Smooth muscle cell of the brain vasculature (primary cell): ENCODE results near the gene MAP4K3.
"Not testable (repeated sequence)": the region's sequence is repeated elsewhere in the genome, so short reads cannot be mapped to it uniquely, and the experiment has no call there.

ENCODE experiments used
- DNase-seq: peaks from one replicate; pipeline ENCODE4 v3.0.0-alpha.2; 2012; ENCODE audit warnings: low read depth, low spot score

The MAP4K3 gene

DNA sequence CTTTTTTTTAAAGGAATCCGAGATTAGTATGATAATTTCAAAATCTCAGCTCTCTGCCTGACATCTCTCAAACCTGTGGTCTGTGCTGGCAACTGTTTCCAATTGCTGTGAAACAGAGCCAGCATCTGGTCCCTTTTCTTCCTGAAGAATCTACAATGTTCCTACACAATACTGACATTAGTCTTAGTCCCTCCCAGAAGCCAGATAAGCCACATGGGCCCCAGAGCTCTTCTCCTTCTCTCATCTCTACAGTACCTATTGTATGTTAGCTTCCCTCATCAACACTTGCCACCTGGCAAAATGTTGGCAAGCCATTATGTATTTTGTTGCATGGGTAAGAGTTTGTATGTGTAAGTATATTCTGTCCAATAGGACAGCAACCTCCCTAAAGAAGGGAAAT, 130.5 kb downstream of the MAP4K3 start:
- DNase-seq: no peak

GRCh38 chr2:39304729-39305128, 132.4 kb downstream of the MAP4K3 start:
- no peak for DNase-seq

GRCh38 chr2:39304200-39304599, 132.9 kb downstream of the MAP4K3 start:
- DNase-seq: no peak

GRCh38 chr2:39301352-39301751, 135.7 kb downstream of the MAP4K3 start:
- no peak for DNase-seq

GRCh38 chr2:39300044-39300978, 136.8 kb downstream of the MAP4K3 start:
- DNase-seq: no peak

- no peak for DNase-seq
These were observed 146.7 kb downstream of the MAP4K3 start for GRCh38 chr2:39290433-39290832.

DNA sequence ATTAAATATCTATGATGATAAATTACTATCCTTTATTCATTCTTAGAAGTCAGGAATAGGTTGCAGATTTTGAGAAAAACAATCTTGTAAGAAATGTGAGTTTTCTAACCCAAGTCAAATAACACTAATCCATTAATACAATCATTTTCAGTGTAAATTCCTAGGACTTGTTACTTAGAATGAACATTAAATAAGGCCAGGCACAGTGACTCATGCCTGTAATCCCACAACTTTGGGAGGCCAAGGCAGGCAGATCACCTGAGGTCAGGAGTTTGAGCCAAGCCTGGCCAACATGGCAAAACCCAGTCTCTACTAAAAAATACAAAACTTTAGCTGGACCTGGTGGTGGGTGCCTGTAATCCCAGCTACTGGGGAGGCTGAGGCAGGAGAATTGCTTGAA, 147.5 kb downstream of the MAP4K3 start:
- no peak for DNase-seq

- DNase-seq: no peak
These were observed 153.5 kb downstream of the MAP4K3 start for GRCh38 chr2:39283561-39283960.

DNA sequence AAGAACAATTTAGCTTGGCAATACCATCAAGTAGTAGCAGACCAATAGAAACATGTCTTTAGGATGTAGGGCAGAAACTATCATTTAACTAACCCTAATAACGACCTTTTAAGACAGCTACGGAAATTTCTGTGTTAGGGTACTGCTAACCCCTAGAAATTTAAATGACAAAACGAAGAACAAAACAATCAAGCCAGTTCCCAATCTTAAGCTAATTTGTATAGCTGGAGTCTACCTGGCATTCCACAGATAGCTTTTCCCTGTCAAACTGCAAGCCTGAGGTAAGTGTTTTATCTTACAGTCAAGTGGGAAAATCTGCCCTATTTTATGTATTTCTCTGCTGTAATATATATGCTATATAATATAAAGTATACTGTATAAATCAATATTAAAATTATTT, 155.7 kb downstream of the MAP4K3 start:
- no peak for DNase-seq

- DNase-seq: no peak
These were observed 162.1 kb downstream of the MAP4K3 start for GRCh38 chr2:39275016-39275415.

GRCh38 chr2:39269941-39270340, 167.1 kb downstream of the MAP4K3 start:
- DNase-seq: no peak

- DNase-seq: no peak
These were observed 170.1 kb downstream of the MAP4K3 start for GRCh38 chr2:39266916-39267434.

DNA sequence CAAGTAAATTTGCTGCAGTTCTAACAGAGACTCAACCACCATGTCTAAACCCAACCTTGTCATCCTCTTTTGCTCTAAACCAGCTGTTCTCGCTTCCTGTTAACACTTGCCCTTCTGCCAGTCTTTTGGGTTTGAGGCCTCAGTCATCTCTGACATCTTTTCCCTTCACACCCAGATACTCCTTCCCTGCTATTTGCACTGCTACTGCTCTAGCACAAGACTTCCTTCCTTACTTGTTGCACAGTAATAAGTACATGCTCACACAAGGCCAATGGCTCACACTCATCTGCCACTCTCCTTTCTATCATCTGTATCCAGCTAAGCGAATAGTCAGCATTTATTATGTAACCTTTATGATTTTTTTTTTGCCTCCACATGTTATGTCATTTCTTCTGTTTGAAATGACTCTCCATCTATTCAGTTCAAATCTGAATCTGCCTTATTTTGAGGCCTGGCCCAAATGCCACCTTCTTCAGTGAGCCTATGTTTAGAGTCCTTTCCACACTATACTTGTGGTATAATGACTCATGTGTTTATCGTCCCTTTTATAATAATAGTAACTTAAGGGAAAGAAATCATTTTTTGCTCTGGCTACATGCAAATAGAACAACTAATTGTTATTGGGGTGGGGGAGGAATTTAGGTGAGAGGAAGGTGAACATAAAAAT, 170.8 kb downstream of the MAP4K3 start:
- DNase-seq: no peak

GRCh38 chr2:39265315-39265714, 171.8 kb downstream of the MAP4K3 start:
- DNase-seq: no peak

DNA sequence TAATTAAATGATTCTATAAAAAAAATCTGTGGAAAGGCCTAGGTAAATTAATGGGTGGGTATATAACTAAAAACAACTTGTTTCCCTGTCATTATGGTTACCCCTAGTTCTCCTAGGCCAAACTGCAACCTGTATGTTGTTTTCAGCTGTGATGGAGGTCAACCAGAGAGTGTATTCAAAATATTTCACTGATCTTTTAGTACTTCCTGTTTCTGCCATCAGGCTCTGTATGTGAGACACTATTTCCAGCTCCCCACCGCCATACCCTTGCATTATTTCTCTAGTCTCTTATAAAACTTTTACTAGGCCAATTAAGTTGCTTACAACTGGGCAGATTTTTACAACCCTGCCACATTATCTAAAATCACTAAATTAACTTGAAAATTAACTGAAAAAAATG, 172.4 kb downstream of the MAP4K3 start:
- no peak for DNase-seq

DNA sequence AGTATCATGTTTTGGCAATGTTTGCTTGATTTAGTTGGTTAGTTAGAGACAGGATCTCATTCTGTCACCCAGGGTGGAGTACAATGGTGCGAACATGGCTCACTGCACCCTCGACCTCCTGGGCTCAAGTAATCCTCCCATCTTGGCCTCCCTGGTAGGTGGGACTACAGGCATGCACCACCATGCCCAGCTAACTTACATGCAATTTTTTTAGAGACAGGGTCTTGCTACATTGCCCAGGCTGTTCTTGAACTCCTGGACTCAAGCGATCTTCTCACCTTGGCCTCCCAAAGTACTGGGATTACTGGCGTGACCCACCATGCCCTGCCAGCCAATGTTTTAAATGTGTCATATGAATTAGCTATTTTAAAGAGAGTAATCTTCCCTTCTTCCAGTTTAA, 177.0 kb downstream of the MAP4K3 start:
- no peak for DNase-seq

GRCh38 chr2:39256040-39256439, 181.0 kb downstream of the MAP4K3 start:
- no peak for DNase-seq

DNA sequence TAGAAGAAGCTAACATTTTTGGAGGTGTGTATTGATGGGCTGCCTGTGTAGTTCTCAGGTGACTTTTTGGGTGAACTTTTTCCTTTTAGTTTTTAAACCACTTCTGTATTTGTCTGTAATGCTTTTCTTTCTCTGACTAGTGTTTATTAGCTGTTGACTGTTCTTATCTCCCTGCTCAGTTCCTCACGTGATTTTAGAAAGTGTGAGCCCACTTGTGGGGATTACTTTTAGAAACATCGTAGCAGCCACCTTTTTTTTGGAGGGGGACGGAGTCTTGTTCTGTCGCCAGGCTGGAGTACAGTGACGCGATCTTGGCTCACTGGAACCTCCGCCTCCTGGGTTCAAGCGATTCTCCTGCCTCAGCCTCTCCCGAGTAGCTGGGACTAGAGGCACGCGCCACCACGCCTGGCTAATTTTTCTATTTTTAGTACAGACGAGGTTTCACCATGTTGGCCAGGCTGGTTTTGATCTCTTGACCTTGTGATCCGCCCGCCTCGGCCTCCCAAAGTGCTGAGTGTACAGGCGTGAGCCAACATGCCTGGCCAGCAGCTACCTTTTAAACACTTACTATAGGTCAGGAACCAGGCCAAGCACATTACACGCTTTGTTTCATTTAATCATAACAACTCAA, 184.1 kb downstream of the MAP4K3 start:
- DNase-seq: no peak

DNA sequence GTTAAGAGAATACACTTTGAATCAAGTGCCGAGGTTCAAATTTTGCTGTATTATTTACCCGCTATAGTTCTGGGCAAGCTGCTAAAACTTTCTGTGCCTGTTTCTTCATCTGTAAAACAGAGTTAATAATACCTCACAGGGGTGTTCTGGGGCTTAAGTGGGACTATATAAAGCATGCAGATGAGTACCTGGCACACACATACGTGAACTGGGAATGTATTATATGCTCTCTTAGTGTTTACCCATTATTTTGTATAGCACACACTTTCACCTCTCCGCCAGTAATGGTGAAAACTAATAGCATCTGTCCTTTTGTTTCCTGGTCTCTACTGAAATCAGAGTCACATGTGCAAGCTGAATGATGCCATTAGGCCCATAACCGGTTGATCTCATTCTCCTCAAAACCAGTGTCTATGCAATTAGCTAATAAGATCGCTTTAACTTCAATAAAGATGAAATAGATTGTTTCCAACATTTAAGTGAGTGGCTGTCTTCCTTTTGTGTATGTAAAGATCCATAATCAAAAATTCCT, 189.5 kb downstream of the MAP4K3 start:
- no peak for DNase-seq

DNA sequence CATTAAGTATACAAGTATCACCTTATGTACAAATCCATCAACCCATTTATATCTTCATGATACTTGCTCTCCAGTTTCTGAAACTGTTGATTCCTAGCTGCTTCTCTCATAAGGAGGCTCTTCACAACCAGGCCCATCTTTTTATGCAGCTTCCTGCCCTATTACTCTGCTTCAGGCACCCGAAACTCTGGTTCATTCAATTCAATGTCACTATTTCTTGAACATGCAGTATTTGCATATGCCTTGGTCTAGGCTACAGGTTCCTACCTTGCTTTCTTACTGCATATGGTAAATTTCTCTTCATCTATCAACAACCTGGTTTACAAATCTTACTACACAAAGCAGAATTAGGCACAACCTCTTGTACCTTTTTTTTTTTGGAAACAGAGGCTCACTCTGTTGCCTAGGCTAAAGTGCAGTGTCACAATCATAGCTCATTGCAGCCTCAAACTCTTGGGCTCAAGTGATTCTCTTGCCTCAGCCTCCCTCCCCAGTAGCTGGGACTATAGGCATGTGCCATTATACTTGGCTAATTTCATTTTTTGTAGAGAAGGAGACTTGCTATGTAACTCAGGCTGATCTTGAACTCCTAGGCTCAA, 190.6 kb downstream of the MAP4K3 start:
- DNase-seq: no peak

GRCh38 chr2:39244963-39245625, 192.0 kb downstream of the MAP4K3 start:
- not testable (repeated sequence) for DNase-seq
